ENCODE data around the gene TMEM219. TPM values are rescaled to one million over a fixed set of nuclear protein-coding genes. Genes with fewer than 3 reads are reported as not detected.
"Not testable (repeated sequence)": the region's sequence is repeated elsewhere in the genome, so short reads cannot be mapped to it uniquely, and the experiment has no call there.

The TMEM219 gene
- total RNA-seq, 1 experiment from 2014 or later, result 48.3 TPM

- H3K27ac ChIP-seq (ENCODE audit: low read depth, low read length, poor library complexity, severe bottlenecking), result no peak overlapping the region
- H3K9me3 ChIP-seq (ENCODE audit: low read depth, low read length, poor library complexity, severe bottlenecking), result no peaks in the 10 kb centered on the region
- no peaks in the 10 kb centered on the region for H3K27me3 ChIP-seq (replicated peaks; ENCODE audit: insufficient read depth, low read depth, low read length, poor library complexity)
- intact Hi-C loops (cut with micrococcal nuclease; ENCODE audit: unreplicated experiment), result loop anchor here (5.0 kb wide), 1 partner anchor 45 kb away; the partner anchor contains the start of gene TAOK2
- DNase-seq (ENCODE audit: low spot score), result no peak
- POLR2A ChIA-PET (ENCODE audit: low non-redundant PET), result no interaction called here
- peak overlapping the region; percentile 97 for H3K4me3 ChIP-seq (ENCODE audit: low read depth, low read length, poor library complexity, severe bottlenecking)
- H3K4me1 ChIP-seq (ENCODE audit: insufficient read depth, low read length, poor library complexity, severe bottlenecking), result peaks cover 15% of the 10 kb centered on the region
- TF ChIP-seq, protein P1, sequence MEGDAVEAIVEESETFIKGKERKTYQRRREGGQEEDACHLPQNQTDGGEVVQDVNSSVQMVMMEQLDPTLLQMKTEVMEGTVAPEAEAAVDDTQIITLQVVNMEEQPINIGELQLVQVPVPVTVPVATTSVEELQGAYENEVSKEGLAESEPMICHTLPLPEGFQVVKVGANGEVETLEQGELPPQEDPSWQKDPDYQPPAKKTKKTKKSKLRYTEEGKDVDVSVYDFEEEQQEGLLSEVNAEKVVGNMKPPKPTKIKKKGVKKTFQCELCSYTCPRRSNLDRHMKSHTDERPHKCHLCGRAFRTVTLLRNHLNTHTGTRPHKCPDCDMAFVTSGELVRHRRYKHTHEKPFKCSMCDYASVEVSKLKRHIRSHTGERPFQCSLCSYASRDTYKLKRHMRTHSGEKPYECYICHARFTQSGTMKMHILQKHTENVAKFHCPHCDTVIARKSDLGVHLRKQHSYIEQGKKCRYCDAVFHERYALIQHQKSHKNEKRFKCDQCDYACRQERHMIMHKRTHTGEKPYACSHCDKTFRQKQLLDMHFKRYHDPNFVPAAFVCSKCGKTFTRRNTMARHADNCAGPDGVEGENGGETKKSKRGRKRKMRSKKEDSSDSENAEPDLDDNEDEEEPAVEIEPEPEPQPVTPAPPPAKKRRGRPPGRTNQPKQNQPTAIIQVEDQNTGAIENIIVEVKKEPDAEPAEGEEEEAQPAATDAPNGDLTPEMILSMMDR (conservative IDR thresholded peaks at IDR 0.05; ENCODE audit: low read depth, low read length), result no peak
- TF ChIP-seq EZH2 (IDR thresholded peaks at IDR 0.05; ENCODE audit: borderline replicate concordance, low read depth, low read length, poor library complexity, severe bottlenecking), result no peak
- CTCF ChIA-PET, result interaction anchor here (1.3 kb wide), 1 partner anchor 34 kb away, joined by 4 read pairs; the partner anchor contains the start of gene TMEM219
- no TSS peak for BruUV-seq (replicated peaks)
- peaks cover 4% of the 10 kb centered on the region for H3K36me3 ChIP-seq (ENCODE audit: insufficient read depth, low read length, poor library complexity, severe bottlenecking)
Observed at GRCh38 chr16:29927070-29927905, 34.6 kb upstream of the TMEM219 start.

GRCh38 chr16:29931750-29932149 lies 30.1 kb upstream of the TMEM219 start:
- H3K27me3 ChIP-seq (replicated peaks; ENCODE audit: insufficient read depth, low read depth, low read length, poor library complexity); H3K36me3 ChIP-seq (ENCODE audit: insufficient read depth, low read length, poor library complexity, severe bottlenecking); H3K4me3 ChIP-seq (ENCODE audit: low read depth, low read length, poor library complexity, severe bottlenecking); POLR2A ChIA-PET (ENCODE audit: low non-redundant PET); BruUV-seq (replicated peaks); H3K9me3 ChIP-seq (ENCODE audit: low read depth, low read length, poor library complexity, severe bottlenecking); DNase-seq (ENCODE audit: low spot score); CTCF ChIA-PET; H3K4me1 ChIP-seq (ENCODE audit: insufficient read depth, low read length, poor library complexity, severe bottlenecking); intact Hi-C loops (cut with micrococcal nuclease; ENCODE audit: unreplicated experiment); H3K27ac ChIP-seq (ENCODE audit: low read depth, low read length, poor library complexity, severe bottlenecking): not testable (repeated sequence)

GRCh38 chr16:29940656-29941055 lies 21.2 kb upstream of the TMEM219 start:
- no TSS peak for BruUV-seq (replicated peaks)
- H3K9me3 ChIP-seq (ENCODE audit: low read depth, low read length, poor library complexity, severe bottlenecking), result no peaks in the 10 kb centered on the region
- TF ChIP-seq EZH2 (IDR thresholded peaks at IDR 0.05; ENCODE audit: borderline replicate concordance, low read depth, low read length, poor library complexity, severe bottlenecking), result no peak
- TF ChIP-seq, protein P1 (conservative IDR thresholded peaks at IDR 0.05; ENCODE audit: low read depth, low read length), result no peak
- intact Hi-C loops (cut with micrococcal nuclease; ENCODE audit: unreplicated experiment), result no loop called here
- H3K4me1 ChIP-seq (ENCODE audit: insufficient read depth, low read length, poor library complexity, severe bottlenecking), result peaks cover 12% of the 10 kb centered on the region
- ChIA-PET POLR2A (ENCODE audit: low non-redundant PET) (no interaction called here), CTCF (no interaction called here)
- DNase-seq (ENCODE audit: low spot score), result no peak
- H3K27ac ChIP-seq (ENCODE audit: low read depth, low read length, poor library complexity, severe bottlenecking), result no peak overlapping the region
- H3K4me3 ChIP-seq (ENCODE audit: low read depth, low read length, poor library complexity, severe bottlenecking), result no peak overlapping the region
- no peaks in the 10 kb centered on the region for H3K27me3 ChIP-seq (replicated peaks; ENCODE audit: insufficient read depth, low read depth, low read length, poor library complexity)
- H3K36me3 ChIP-seq (ENCODE audit: insufficient read depth, low read length, poor library complexity, severe bottlenecking), result no peaks in the 10 kb centered on the region
